IMR-90 (cell line): ENCODE results near the gene COL24A1. TPM values are rescaled to one million over a fixed set of nuclear protein-coding genes. Genes with fewer than 3 reads are reported as not detected.

ENCODE experiments used
- ATAC-seq: fragments of 200-7000 bp; cut with Tn5 transposase; 2 replicates; pipeline ENCODE4 v1.9.1; 2020; ENCODE audit warnings: low read depth, mild to moderate bottlenecking, moderate library complexity
- BruUV-seq: library from RNA; stranded (reverse); fragments of 400-500 nt; replicated peaks from 2 replicates; lab custom pipeline; 2021; lab: Mats Ljungman, UMichigan
- CTCF ChIA-PET: fragments of 300-600 bp; formaldehyde crosslinking; extraction: SDS; loops from one replicate; lab custom pipeline; 2021; ENCODE audit warnings: antibody characterized with exemption; lab: Yijun Ruan, JAX
- POLR2A ChIA-PET: fragments of 300-600 bp; sonication (Branson Sonifier 250); formaldehyde crosslinking; loops from one replicate; lab custom pipeline; 2022; ENCODE audit warnings: antibody characterized with exemption; ENCODE audit not compliant: unreplicated experiment; lab: Charles Lee
- DNase-seq: peaks from one replicate; pipeline ENCODE4 v3.0.0; 2013
- H2AFZ ChIP-seq: replicated peaks from 2 replicates; pipeline ENCODE3; 2013; ENCODE audit warnings: low read length, mild to moderate bottlenecking; ENCODE audit not compliant: poor library complexity
- H2AK5ac ChIP-seq: 2 replicates; pipeline ENCODE4 v1.6.1; 2013; ENCODE audit warnings: low read depth, low read length, inconsistent platforms
- H2AK9ac ChIP-seq: replicated peaks from 2 replicates; pipeline ENCODE3; 2013; ENCODE audit warnings: mild to moderate bottlenecking, low read depth, low read length, moderate library complexity; ENCODE audit not compliant: poor library complexity
- H2BK120ac ChIP-seq: 2 replicates; pipeline ENCODE4 v1.6.1; 2013; ENCODE audit warnings: low read depth, low read length, inconsistent platforms
- H2BK15ac ChIP-seq: 3 replicates; pipeline ENCODE4 v1.6.1; 2013; ENCODE audit warnings: low read depth, low read length, inconsistent platforms
- H2BK20ac ChIP-seq: 2 replicates; pipeline ENCODE4 v1.6.1; 2013; ENCODE audit warnings: low read depth, mild to moderate bottlenecking, inconsistent platforms, low read length, moderate library complexity
- H2BK5ac ChIP-seq: 2 replicates; pipeline ENCODE4 v1.6.1; 2013; ENCODE audit warnings: mild to moderate bottlenecking, low read depth, low read length, inconsistent platforms; ENCODE audit not compliant: poor library complexity, severe bottlenecking
- H3K14ac ChIP-seq: replicated peaks from 2 replicates; pipeline ENCODE4 v1.6.1; 2013; ENCODE audit warnings: low read depth, low read length, inconsistent platforms
- H3K18ac ChIP-seq: 2 replicates; pipeline ENCODE4 v1.6.1; 2013; ENCODE audit warnings: low read depth, low read length, control low read depth
- H3K23ac ChIP-seq: 2 replicates; pipeline ENCODE4 v1.6.1; 2013; ENCODE audit warnings: low read depth, low read length, inconsistent platforms
- H3K27ac ChIP-seq: 2 replicates; pipeline ENCODE4 v1.5.1; 2013; ENCODE audit warnings: mild to moderate bottlenecking, control low read depth, low read length; ENCODE audit not compliant: insufficient read depth
- H3K27me3 ChIP-seq: 2 replicates; pipeline ENCODE4 v1.6.1; 2013; ENCODE audit warnings: low read length; ENCODE audit not compliant: control insufficient read depth, insufficient read depth
- H3K36me3 ChIP-seq: 2 replicates; pipeline ENCODE4 v1.6.1; 2013; ENCODE audit warnings: low read length, mixed read lengths; ENCODE audit not compliant: control insufficient read depth, insufficient read depth
- H3K4ac ChIP-seq: 2 replicates; pipeline ENCODE4 v1.6.1; 2013; ENCODE audit warnings: low read depth, low read length, inconsistent platforms
- H3K4me1 ChIP-seq: 2 replicates; pipeline ENCODE4 v1.6.1; 2013; ENCODE audit warnings: low read length, mixed read lengths; ENCODE audit not compliant: control insufficient read depth, insufficient read depth
- H3K4me2 ChIP-seq: 2 replicates; pipeline ENCODE4 v1.6.1; 2013; ENCODE audit warnings: low read depth, mild to moderate bottlenecking, control low read depth, low read length, moderate library complexity
- H3K4me3 ChIP-seq: 2 replicates; pipeline ENCODE4 v1.5.1; 2013; ENCODE audit warnings: low read depth, mild to moderate bottlenecking, control low read depth, low read length, moderate library complexity; ENCODE audit not compliant: insufficient read depth
- H3K56ac ChIP-seq: 2 replicates; pipeline ENCODE4 v1.6.1; 2013; ENCODE audit warnings: low read length, inconsistent platforms; ENCODE audit not compliant: insufficient read depth; ENCODE audit errors: extremely low read depth
- H3K79me1 ChIP-seq, 2 experiments: 2 replicates each; pipeline ENCODE4 v1.6.1; 2013; ENCODE audit warnings: low read length in 2 of 2, inconsistent platforms in 1 of 2, low read depth in 1 of 2
- H3K9ac ChIP-seq: 2 replicates; pipeline ENCODE4 v1.6.1; 2013; ENCODE audit warnings: low read depth, low read length, control low read depth
- H3K9me1 ChIP-seq: 2 replicates; pipeline ENCODE4 v1.6.1; 2013; ENCODE audit warnings: low read length, inconsistent platforms; ENCODE audit not compliant: insufficient read depth
- H3K9me3 ChIP-seq: 2 replicates; pipeline ENCODE4 v1.6.1; 2013; ENCODE audit warnings: low read length; ENCODE audit not compliant: control insufficient read depth, insufficient read depth
- H4K20me1 ChIP-seq: 2 replicates; pipeline ENCODE4 v1.6.1; 2013; ENCODE audit warnings: low read length, inconsistent platforms; ENCODE audit not compliant: insufficient read depth
- H4K5ac ChIP-seq: 2 replicates; pipeline ENCODE4 v1.6.1; 2013; ENCODE audit warnings: mild to moderate bottlenecking, low read depth, low read length, control low read depth
- H4K8ac ChIP-seq, 2 experiments: 2 replicates each; pipeline ENCODE4 v1.6.1; 2013; ENCODE audit warnings: low read depth in 2 of 2, low read length in 2 of 2, control low read depth in 1 of 2, inconsistent platforms in 1 of 2
- H4K91ac ChIP-seq: 2 replicates; pipeline ENCODE4 v1.6.1; 2013; ENCODE audit warnings: low read depth, low read length, inconsistent platforms; ENCODE audit not compliant: insufficient read depth
- FOS ChIP-seq: fragments of 150-350 bp; IDR thresholded peaks from 2 replicates; pipeline ENCODE4 v1.6.1; 2016; ENCODE audit warnings: low read depth, low read length
- MAFK ChIP-seq: IDR thresholded peaks from 2 replicates; pipeline ENCODE4 v1.6.1; 2012; ENCODE audit warnings: low read depth, low read length, improper control_type of control experiment
- MXI1 ChIP-seq: IDR thresholded peaks from 2 replicates; pipeline ENCODE4 v1.6.1; 2012; ENCODE audit warnings: low read depth, mild to moderate bottlenecking, low read length, moderate library complexity, borderline replicate concordance
- WGBS, 2 experiments: methylation state at CpG; one replicate each; pipeline versions ENCODE4 v1.1.5 to v1.1.7; 2013; ENCODE audit warnings: missing lambda C conversion rate in 2 of 2; ENCODE audit not compliant: insufficient read length in 1 of 2; ENCODE audit errors: extremely low coverage in 2 of 2; 5-methylcytosine and 5-hydroxymethylcytosine counted together
- dilution Hi-C: fragments of 300-500 bp; cut with HindIII; formaldehyde crosslinking; loops from one replicate; pipeline ENCODE4 v1.14.3; 2018; ENCODE audit warnings: low sequenced_read_pairs; ENCODE audit not compliant: unreplicated experiment
- in situ Hi-C: fragments of 300-500 bp; cut with MboI; formaldehyde crosslinking; loops from 3 replicates; pipeline ENCODE4 v1.14.3; 2019; ENCODE audit warnings: low sequenced_read_pairs, inconsistent platforms, mixed read lengths
- intact Hi-C: fragments of 100-400 bp; cut with micrococcal nuclease; formaldehyde crosslinking; loops from 2 replicates; pipeline ENCODE4 v1.10.0; 2022
- polyA plus RNA-seq, 3 experiments: library from polyadenylated mRNA; depleted of rRNA; stranded (reverse); fragments of >200 nt; gene quantifications; 2 replicates each; pipeline ENCODE4 v1.2.3, GENCODE V29; 2012; ENCODE audit warnings: low replicate concordance in 1 of 3
- total RNA-seq: library from RNA; depleted of rRNA; stranded (reverse); fragments of >200 nt; gene quantifications from 2 replicates; pipeline ENCODE4 v1.2.3, GENCODE V29; 2012

The COL24A1 gene
- total and polyA plus RNA-seq, 2 of the 4 experiments (the other 2 are of a cell fraction) = 1.4 to 2.2 TPM

- no peak overlapping the region for H2AK9ac ChIP-seq
- CTCF ChIA-PET = interaction anchor here (0.8 kb wide), 2 partner anchors 80 to 196 kb away, joined by 3 read pairs; no protein-coding TSS in a partner anchor
- H2AFZ ChIP-seq = no peak overlapping the region
- H3K27me3 ChIP-seq = no peaks in the 10 kb centered on the region
- no peak overlapping the region for H4K8ac ChIP-seq
- H3K4me2 ChIP-seq = no peak overlapping the region
- no peaks in the 10 kb centered on the region; the same call in 1 of the 2 replicates for H3K4me1 ChIP-seq
- TF ChIP-seq MAFK = peak; percentile 65
- no peak for TF ChIP-seq FOS
- no peak for TF ChIP-seq MXI1
- DNase-seq (no peak), ATAC-seq (no peak)
- no peaks in the 10 kb centered on the region for H3K9me1 ChIP-seq
- no TSS peak for BruUV-seq
- no peak overlapping the region for H3K4me3 ChIP-seq
- POLR2A ChIA-PET = no interaction called here
- dilution Hi-C loops (no loop called here), intact Hi-C loops (no loop called here), in situ Hi-C loops (no loop called here)
- H3K4ac ChIP-seq = no peak overlapping the region
- H3K9ac ChIP-seq = no peak overlapping the region
- H3K9me3 ChIP-seq = no peaks in the 10 kb centered on the region
- H3K36me3 ChIP-seq = no peaks in the 10 kb centered on the region
- no peak overlapping the region for H4K91ac ChIP-seq
- no peaks in the 10 kb centered on the region for H4K20me1 ChIP-seq
- H3K27ac ChIP-seq = no peak overlapping the region
- H3K56ac ChIP-seq = no peak overlapping the region
- H3K23ac ChIP-seq = no peak overlapping the region
- H2BK120ac ChIP-seq = no peak overlapping the region
- H2BK20ac ChIP-seq = no peak overlapping the region
- H3K14ac ChIP-seq = no peak overlapping the region
- H3K79me1 ChIP-seq = no peaks in the 10 kb centered on the region
- H2BK15ac ChIP-seq = no peak overlapping the region
- no CpG with 5 or more reads among the region's 4 CpGs for WGBS, 2 experiments
- H2AK5ac ChIP-seq = no peak overlapping the region
- no peak overlapping the region for H2BK5ac ChIP-seq
- H4K5ac ChIP-seq = no peak overlapping the region
- H3K18ac ChIP-seq = no peak overlapping the region
These were observed 217.7 kb downstream of the COL24A1 start for GRCh38 chr1:85938829-85939228.
